OCI-LY7 (cell line): ENCODE results near the gene RUNX1. TPM values are rescaled to one million over a fixed set of nuclear protein-coding genes. Genes with fewer than 3 reads are reported as not detected.

Experiments used
- BruUV-seq: library from RNA; stranded (reverse); fragments of 400-500 nt; replicated peaks from 2 replicates; lab custom pipeline; 2021; lab: Mats Ljungman, UMichigan
- CTCF ChIA-PET: fragments of 300-600 bp; sonication (Branson Sonifier 250); formaldehyde crosslinking; loops from one replicate; lab custom pipeline; 2022; ENCODE audit warnings: antibody characterized with exemption; ENCODE audit not compliant: unreplicated experiment; lab: Charles Lee
- POLR2A ChIA-PET: fragments of 300-600 bp; sonication (Branson Sonifier 250); formaldehyde crosslinking; loops from one replicate; lab custom pipeline; 2022; ENCODE audit warnings: antibody characterized with exemption; lab: Charles Lee
- DNase-seq: peaks from one replicate; pipeline ENCODE4 v3.0.0-alpha.2; 2015; ENCODE audit warnings: low spot score
- H2AFZ ChIP-seq: fragments of 200-600 bp; sonication (generic), shearing (Covaris generic); 2 replicates; pipeline ENCODE4 v1.6.1; 2014; ENCODE audit warnings: mild to moderate bottlenecking, antibody characterized with exemption, low read length, moderate library complexity
- H3K27ac ChIP-seq: fragments of 200-600 bp; sonication (generic); 2 replicates; pipeline ENCODE4 v1.5.1; 2014; ENCODE audit warnings: mixed run types, low read depth, mild to moderate bottlenecking, moderate library complexity, low read length, inconsistent platforms; ENCODE audit not compliant: poor library complexity, severe bottlenecking
- H3K36me3 ChIP-seq: fragments of 200-600 bp; sonication (generic); 2 replicates; pipeline ENCODE4 v1.6.1; 2014; ENCODE audit warnings: mild to moderate bottlenecking, antibody characterized with exemption, low read length, moderate library complexity, mixed read lengths; ENCODE audit not compliant: insufficient read depth
- H3K4me1 ChIP-seq: fragments of 200-600 bp; sonication (generic); 2 replicates; pipeline ENCODE4 v1.5.1; 2014; ENCODE audit warnings: mild to moderate bottlenecking, low read length; ENCODE audit not compliant: insufficient read depth, poor library complexity, severe bottlenecking
- H3K4me2 ChIP-seq: fragments of 200-600 bp; sonication (generic); 2 replicates; pipeline ENCODE4 v1.6.1; 2014; ENCODE audit warnings: mild to moderate bottlenecking, low read length
- H3K4me3 ChIP-seq: fragments of 200-600 bp; sonication (generic); 2 replicates; pipeline ENCODE4 v1.5.1; 2014; ENCODE audit warnings: mild to moderate bottlenecking, low read depth, low read length; ENCODE audit not compliant: poor library complexity, severe bottlenecking
- H3K79me2 ChIP-seq: fragments of 200-600 bp; sonication (generic); 2 replicates; pipeline ENCODE4 v1.6.1; 2016; ENCODE audit warnings: low read depth, mild to moderate bottlenecking, low read length, moderate library complexity, mixed read lengths; ENCODE audit not compliant: insufficient read depth
- H3K9me2 ChIP-seq: fragments of 200-600 bp; sonication (generic); 2 replicates; pipeline ENCODE4 v1.6.1; 2016; ENCODE audit warnings: mild to moderate bottlenecking, low read length, mixed read lengths; ENCODE audit not compliant: insufficient read depth
- H3K9me3 ChIP-seq: fragments of 200-600 bp; sonication (generic); 2 replicates; pipeline ENCODE4 v1.6.1; 2014; ENCODE audit warnings: mild to moderate bottlenecking, mixed run types, low read length, mixed read lengths
- H4K20me1 ChIP-seq: fragments of 200-600 bp; sonication (generic); 2 replicates; pipeline ENCODE4 v1.6.1; 2014; ENCODE audit warnings: mild to moderate bottlenecking, antibody characterized with exemption, low read length, moderate library complexity, mixed read lengths; ENCODE audit not compliant: insufficient read depth
- EZH2phosphoT487 ChIP-seq: fragments of 200-600 bp; sonication (generic); IDR thresholded peaks from 2 replicates; pipeline ENCODE4 v1.6.1; 2018; ENCODE audit warnings: low read depth, borderline replicate concordance, mild to moderate bottlenecking, mixed run types, antibody characterized with exemption, low read length, moderate library complexity, mixed read lengths
- intact Hi-C: fragments of 100-400 bp; cut with micrococcal nuclease; formaldehyde crosslinking; loops from one replicate; pipeline ENCODE4 v1.10.0; 2022; ENCODE audit not compliant: unreplicated experiment
- total RNA-seq, 2 experiments: library from RNA; depleted of rRNA in 1 of 2; stranded (reverse); fragments of >200 nt in 1 of 2; shearing (Covaris generic) in 1 of 2; gene quantifications; 2 replicates each; pipeline ENCODE4 v1.2.3, GENCODE V29; 2014 to 2022
- TF ChIP-seq, protein P1 (sequence below): fragments of 200-600 bp; sonication (generic); conservative IDR thresholded peaks from 2 replicates; pipeline ENCODE4 v1.5.1; 2014; ENCODE audit warnings: mild to moderate bottlenecking, antibody characterized with exemption, low read length, moderate library complexity, mixed read lengths

Gene RUNX1
- total RNA-seq, 2 experiments from 2014 or later = 30.5 to 40.8 TPM

DNA sequence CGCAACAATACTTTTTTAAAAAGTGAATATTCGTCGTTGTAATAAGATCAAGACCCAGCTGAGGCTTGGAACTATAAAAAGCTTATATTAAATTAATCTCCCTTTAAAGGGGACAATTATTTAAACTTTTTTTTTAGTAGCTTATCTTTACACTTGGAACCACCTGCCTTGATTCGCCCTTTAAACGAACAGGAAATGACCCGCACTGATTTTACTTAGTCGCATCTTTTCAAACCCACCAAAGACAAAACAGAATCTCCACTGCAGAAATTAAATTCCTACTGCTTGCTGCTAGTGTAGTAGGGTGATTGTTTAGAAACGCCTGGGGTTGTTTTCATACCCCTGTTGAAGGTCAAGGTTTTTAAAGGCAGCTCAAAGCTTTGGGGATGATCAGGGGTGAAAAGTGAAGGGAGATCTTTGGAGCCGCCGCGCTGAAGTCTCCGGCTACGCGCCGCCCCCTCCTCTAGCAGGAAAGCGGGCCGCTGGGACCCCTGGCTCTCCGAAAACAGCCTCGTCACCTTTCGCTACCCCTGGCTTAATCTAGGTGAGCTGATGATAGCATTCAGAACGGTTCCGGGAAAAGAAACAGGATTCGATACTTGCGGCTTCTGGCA, 163.4 kb downstream of the RUNX1 start:
- peak overlapping the region; percentile 30; the same call in 1 of the 2 replicates for H3K4me2 ChIP-seq
- CTCF ChIA-PET = no interaction called here
- no TSS peak for BruUV-seq
- peaks cover 15% of the 10 kb centered on the region; the same call in 1 of the 2 replicates for H3K36me3 ChIP-seq
- no peak for DNase-seq
- no peaks in the 10 kb centered on the region for H3K9me2 ChIP-seq
- no peaks in the 10 kb centered on the region; the same call in 1 of the 2 replicates for H3K79me2 ChIP-seq
- H2AFZ ChIP-seq = no peak overlapping the region
- intact Hi-C loops = loop anchor here (5.0 kb wide), 1 partner anchor 138 kb away; no protein-coding TSS in a partner anchor
- no peak overlapping the region for H3K4me3 ChIP-seq
- peaks cover 29% of the 10 kb centered on the region; the same call in 1 of the 2 replicates for H4K20me1 ChIP-seq
- POLR2A ChIA-PET = interaction anchor here (0.6 kb wide), 1 partner anchor 319 kb away, joined by 4 read pairs; no protein-coding TSS in a partner anchor
- no peak overlapping the region for H3K27ac ChIP-seq
- H3K4me1 ChIP-seq = peaks cover 38% of the 10 kb centered on the region
- TF ChIP-seq, protein P1, sequence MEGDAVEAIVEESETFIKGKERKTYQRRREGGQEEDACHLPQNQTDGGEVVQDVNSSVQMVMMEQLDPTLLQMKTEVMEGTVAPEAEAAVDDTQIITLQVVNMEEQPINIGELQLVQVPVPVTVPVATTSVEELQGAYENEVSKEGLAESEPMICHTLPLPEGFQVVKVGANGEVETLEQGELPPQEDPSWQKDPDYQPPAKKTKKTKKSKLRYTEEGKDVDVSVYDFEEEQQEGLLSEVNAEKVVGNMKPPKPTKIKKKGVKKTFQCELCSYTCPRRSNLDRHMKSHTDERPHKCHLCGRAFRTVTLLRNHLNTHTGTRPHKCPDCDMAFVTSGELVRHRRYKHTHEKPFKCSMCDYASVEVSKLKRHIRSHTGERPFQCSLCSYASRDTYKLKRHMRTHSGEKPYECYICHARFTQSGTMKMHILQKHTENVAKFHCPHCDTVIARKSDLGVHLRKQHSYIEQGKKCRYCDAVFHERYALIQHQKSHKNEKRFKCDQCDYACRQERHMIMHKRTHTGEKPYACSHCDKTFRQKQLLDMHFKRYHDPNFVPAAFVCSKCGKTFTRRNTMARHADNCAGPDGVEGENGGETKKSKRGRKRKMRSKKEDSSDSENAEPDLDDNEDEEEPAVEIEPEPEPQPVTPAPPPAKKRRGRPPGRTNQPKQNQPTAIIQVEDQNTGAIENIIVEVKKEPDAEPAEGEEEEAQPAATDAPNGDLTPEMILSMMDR = no peak
- TF ChIP-seq EZH2phosphoT487 = no peak
- H3K9me3 ChIP-seq = no peaks in the 10 kb centered on the region

DNA sequence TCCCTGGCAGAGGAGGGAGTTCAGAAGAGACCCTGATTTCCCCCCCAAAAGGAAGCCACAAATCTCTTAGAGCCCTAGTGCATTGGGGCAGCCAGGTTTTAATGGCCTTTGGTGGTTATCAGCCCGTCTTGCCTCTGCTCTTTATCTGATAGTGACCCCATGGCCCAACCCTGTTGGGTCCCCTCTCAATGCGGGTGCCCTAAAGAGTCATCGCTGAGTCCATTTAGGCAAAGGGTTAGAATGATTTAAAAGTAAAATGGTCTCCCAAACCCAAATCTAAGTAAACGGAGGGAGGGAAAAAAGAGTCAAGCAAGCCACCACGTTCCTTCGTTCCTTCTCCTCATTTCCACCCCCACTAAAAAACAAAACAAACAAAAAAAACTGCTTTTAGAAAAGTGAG, 164.0 kb downstream of the RUNX1 start:
- Histone ChIP-seq H3K79me2 (no peaks in the 10 kb centered on the region; the same call in 1 of the 2 replicates), H3K9me2 (no peaks in the 10 kb centered on the region), H4K20me1 (peaks cover 29% of the 10 kb centered on the region; the same call in 1 of the 2 replicates), H3K9me3 (no peaks in the 10 kb centered on the region), H3K27ac (no peak overlapping the region), H2AFZ (no peak overlapping the region), H3K4me3 (no peak overlapping the region), H3K4me2 (no peak overlapping the region; the same call in 1 of the 2 replicates), H3K4me1 (peaks cover 38% of the 10 kb centered on the region), H3K36me3 (peaks cover 20% of the 10 kb centered on the region; the same call in 1 of the 2 replicates)
- ChIA-PET CTCF (no interaction called here), POLR2A (no interaction called here)
- DNase-seq = no peak
- BruUV-seq = no TSS peak
- intact Hi-C loops = loop anchor here (5.0 kb wide), 1 partner anchor 138 kb away; no protein-coding TSS in a partner anchor
- TF ChIP-seq, protein P1 = no peak
- no peak for TF ChIP-seq EZH2phosphoT487

DNA sequence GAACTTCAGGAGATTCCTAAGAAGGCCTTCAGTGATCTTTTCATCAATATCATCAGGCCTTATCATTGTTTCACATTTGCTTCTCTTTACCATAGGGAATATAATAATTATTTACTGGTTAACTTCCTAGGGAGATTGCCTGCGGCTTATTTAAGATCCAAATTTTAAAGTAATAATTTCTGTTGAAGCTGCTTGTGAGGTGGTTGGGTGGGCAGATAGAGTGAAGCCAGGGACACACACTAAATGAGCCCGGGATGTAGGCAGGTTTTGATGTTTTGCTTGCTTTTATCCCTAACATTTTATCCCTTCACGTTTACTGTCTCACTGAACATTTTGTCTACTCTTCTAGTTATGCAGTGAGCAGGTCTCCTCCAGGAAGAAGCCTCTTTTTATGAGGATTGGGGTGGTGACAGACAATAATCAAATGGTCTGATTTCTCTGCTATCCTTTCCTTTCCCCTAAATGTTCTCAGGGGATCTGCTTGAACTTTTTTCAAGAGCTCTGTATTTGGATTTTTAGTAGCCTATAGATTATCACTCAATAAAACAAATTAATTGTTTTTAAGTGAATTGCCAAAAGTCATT, 164.7 kb downstream of the RUNX1 start:
- BruUV-seq = no TSS peak
- no peak for DNase-seq
- Histone ChIP-seq H3K9me2 (no peaks in the 10 kb centered on the region), H3K4me3 (no peak overlapping the region), H2AFZ (no peak overlapping the region), H3K4me2 (peak overlapping the region; percentile 32; the same call in 1 of the 2 replicates), H4K20me1 (peaks cover 29% of the 10 kb centered on the region; the same call in 1 of the 2 replicates), H3K79me2 (no peaks in the 10 kb centered on the region; the same call in 1 of the 2 replicates), H3K27ac (no peak overlapping the region), H3K36me3 (peaks cover 27% of the 10 kb centered on the region; the same call in 1 of the 2 replicates), H3K9me3 (no peaks in the 10 kb centered on the region), H3K4me1 (peaks cover 38% of the 10 kb centered on the region)
- ChIA-PET CTCF (no interaction called here), POLR2A (no interaction called here)
- intact Hi-C loops = no loop called here
- TF ChIP-seq, protein P1 = no peak
- no peak for TF ChIP-seq EZH2phosphoT487
